DND-41 (cell line): ENCODE data around the gene COPS2.
"Not testable (repeated sequence)": the region's sequence is repeated elsewhere in the genome, so short reads cannot be mapped to it uniquely, and the experiment has no call there.

Experiments used
- ATAC-seq: fragments of 200-7000 bp; cut with Tn5 transposase; 3 replicates; pipeline ENCODE4 v1.9.1; 2021; ENCODE audit warnings: low read depth; ENCODE audit not compliant: insufficient read depth
- DNase-seq: peaks from one replicate; pipeline ENCODE4 v3.0.0-alpha.2; 2020
- H2AFZ ChIP-seq: 2 replicates; pipeline ENCODE4 v1.6.0; 2012; ENCODE audit warnings: low read depth, low read length
- H3K27ac ChIP-seq: 2 replicates; pipeline ENCODE4 v1.5.1; 2012; ENCODE audit warnings: low read length, inconsistent platforms
- H3K27me3 ChIP-seq: fragments of 200-600 bp; sonication (generic); 2 replicates; pipeline ENCODE4 v1.6.0; 2012; ENCODE audit warnings: low read length, mild to moderate bottlenecking, inconsistent platforms; ENCODE audit not compliant: insufficient read depth, poor library complexity
- H3K36me3 ChIP-seq: 2 replicates; pipeline ENCODE4 v1.5.1; 2012; ENCODE audit warnings: low read length, inconsistent platforms; ENCODE audit not compliant: insufficient read depth
- H3K4me1 ChIP-seq: 2 replicates; pipeline ENCODE4 v1.5.1; 2012; ENCODE audit warnings: mild to moderate bottlenecking, low read length; ENCODE audit not compliant: insufficient read depth
- H3K4me2 ChIP-seq: 2 replicates; pipeline ENCODE4 v1.6.0; 2012; ENCODE audit warnings: mild to moderate bottlenecking, moderate library complexity, low read length, inconsistent platforms; ENCODE audit not compliant: insufficient read depth
- H3K4me3 ChIP-seq, 2 experiments: fragments of 200-600 bp in 1 of 2; shearing (Covaris generic) in 1 of 2; 2 replicates each; pipeline ENCODE4 v1.5.1; 2012 to 2016; ENCODE audit warnings: inconsistent platforms in 2 of 2, low read length in 2 of 2, mild to moderate bottlenecking in 2 of 2, low read depth in 1 of 2, moderate library complexity in 1 of 2
- H3K79me2 ChIP-seq: 2 replicates; pipeline ENCODE4 v1.6.0; 2012; ENCODE audit warnings: low read length, inconsistent platforms; ENCODE audit not compliant: insufficient read depth
- H3K9ac ChIP-seq: 2 replicates; pipeline ENCODE4 v1.6.0; 2012; ENCODE audit warnings: low read depth, mild to moderate bottlenecking, inconsistent platforms, low read length, moderate library complexity
- H3K9me3 ChIP-seq: 2 replicates; pipeline ENCODE4 v1.5.1; 2012; ENCODE audit warnings: low read length, moderate library complexity, mild to moderate bottlenecking, inconsistent platforms; ENCODE audit not compliant: insufficient read depth, severe bottlenecking
- H4K20me1 ChIP-seq: 2 replicates; pipeline ENCODE4 v1.6.0; 2012; ENCODE audit warnings: low read length; ENCODE audit not compliant: insufficient read depth
- EZH2 ChIP-seq: IDR thresholded peaks from 3 replicates; pipeline ENCODE4 v1.6.1; 2012; ENCODE audit warnings: borderline replicate concordance, low read depth, mild to moderate bottlenecking, moderate library complexity, low read length, inconsistent platforms; ENCODE audit not compliant: severe bottlenecking
- TF ChIP-seq, protein P1 (sequence below): IDR thresholded peaks from 2 replicates; pipeline ENCODE4 v1.5.1; 2012; ENCODE audit warnings: borderline replicate concordance, low read length, moderate library complexity, mild to moderate bottlenecking; ENCODE audit not compliant: poor library complexity, severe bottlenecking; ENCODE audit errors: extremely low read depth

COPS2 gene

DNA sequence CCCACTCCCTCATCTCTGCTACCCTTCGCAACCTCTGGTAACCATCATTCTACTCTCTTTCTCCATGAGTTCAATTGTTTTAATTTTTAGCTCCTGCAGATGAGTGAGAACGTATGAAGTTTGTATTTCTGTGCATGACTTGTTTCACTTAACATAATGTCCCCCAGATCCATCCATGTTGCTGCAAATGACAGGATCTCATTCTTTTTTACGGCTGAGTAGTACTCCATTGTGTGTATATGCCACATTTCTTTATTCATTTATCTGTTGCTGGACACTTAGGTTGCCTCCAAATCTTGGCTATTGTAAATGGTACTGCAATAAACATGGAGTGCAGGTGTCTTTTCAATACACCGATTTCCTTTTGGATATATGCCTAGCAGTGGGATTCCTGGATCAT is 26.7 kb upstream of the COPS2 start:
- H2AFZ ChIP-seq = no peak overlapping the region
- H3K4me1 ChIP-seq = no peaks in the 10 kb centered on the region
- peaks cover 4% of the 10 kb centered on the region for H3K36me3 ChIP-seq
- peaks cover 20% of the 10 kb centered on the region for H3K79me2 ChIP-seq
- TF ChIP-seq, protein P1, sequence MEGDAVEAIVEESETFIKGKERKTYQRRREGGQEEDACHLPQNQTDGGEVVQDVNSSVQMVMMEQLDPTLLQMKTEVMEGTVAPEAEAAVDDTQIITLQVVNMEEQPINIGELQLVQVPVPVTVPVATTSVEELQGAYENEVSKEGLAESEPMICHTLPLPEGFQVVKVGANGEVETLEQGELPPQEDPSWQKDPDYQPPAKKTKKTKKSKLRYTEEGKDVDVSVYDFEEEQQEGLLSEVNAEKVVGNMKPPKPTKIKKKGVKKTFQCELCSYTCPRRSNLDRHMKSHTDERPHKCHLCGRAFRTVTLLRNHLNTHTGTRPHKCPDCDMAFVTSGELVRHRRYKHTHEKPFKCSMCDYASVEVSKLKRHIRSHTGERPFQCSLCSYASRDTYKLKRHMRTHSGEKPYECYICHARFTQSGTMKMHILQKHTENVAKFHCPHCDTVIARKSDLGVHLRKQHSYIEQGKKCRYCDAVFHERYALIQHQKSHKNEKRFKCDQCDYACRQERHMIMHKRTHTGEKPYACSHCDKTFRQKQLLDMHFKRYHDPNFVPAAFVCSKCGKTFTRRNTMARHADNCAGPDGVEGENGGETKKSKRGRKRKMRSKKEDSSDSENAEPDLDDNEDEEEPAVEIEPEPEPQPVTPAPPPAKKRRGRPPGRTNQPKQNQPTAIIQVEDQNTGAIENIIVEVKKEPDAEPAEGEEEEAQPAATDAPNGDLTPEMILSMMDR = no peak
- no peak for TF ChIP-seq EZH2
- H3K27ac ChIP-seq = no peak overlapping the region
- no peaks in the 10 kb centered on the region for H3K27me3 ChIP-seq
- ATAC-seq (no peak), DNase-seq (no peak)
- H3K9me3 ChIP-seq = no peaks in the 10 kb centered on the region
- no peaks in the 10 kb centered on the region for H4K20me1 ChIP-seq
- no peak overlapping the region for H3K4me2 ChIP-seq
- no peak overlapping the region for H3K9ac ChIP-seq
- H3K4me3 ChIP-seq = no peak overlapping the region

DNA sequence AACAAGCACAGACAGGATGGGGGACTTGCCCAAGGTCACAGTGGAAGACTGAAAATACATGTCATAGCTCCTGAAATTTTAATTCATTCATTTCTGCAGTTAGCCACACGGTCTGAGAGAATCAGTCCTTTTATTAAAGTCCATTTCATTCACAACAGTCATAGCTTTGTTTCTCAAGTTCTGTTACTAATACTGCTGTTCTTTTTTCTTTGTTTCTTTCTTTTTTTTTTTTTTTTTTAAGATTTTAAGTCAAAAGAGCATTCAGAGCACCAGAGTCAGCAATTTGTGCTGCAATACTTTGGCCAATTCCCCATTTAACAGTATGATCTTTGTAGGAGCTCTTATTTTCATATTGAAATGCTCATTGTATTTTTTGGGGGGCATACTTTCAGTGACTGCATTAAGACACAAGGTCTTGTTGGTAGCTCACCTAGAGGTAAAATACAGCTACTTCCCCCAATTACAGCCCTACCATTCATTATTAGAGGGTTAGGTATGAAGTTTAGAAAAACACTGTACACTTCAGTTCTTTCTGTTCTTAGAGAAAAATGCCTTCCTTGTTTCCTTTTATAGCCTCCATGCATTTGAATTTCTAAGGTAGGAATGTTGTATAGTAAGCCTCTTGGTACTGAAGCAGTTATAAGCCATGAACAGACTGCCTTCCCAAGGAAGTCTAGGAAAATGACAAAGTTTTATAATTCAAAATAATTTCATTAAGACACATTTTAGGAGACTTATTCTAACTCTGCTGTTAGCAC is 24.2 kb upstream of the COPS2 start:
- no peak for ATAC-seq
- no peak for DNase-seq
- no peak overlapping the region for H3K9ac ChIP-seq
- H3K4me3 ChIP-seq = no peak overlapping the region
- no peak overlapping the region for H3K27ac ChIP-seq
- H2AFZ ChIP-seq = no peak overlapping the region
- no peaks in the 10 kb centered on the region for H3K4me1 ChIP-seq
- H3K4me2 ChIP-seq = no peak overlapping the region
- no peaks in the 10 kb centered on the region for H4K20me1 ChIP-seq
- peaks cover 4% of the 10 kb centered on the region for H3K36me3 ChIP-seq
- TF ChIP-seq EZH2 = no peak
- TF ChIP-seq, protein P1 = no peak
- H3K79me2 ChIP-seq = peaks cover 19% of the 10 kb centered on the region
- no peaks in the 10 kb centered on the region for H3K9me3 ChIP-seq
- no peaks in the 10 kb centered on the region for H3K27me3 ChIP-seq

DNA sequence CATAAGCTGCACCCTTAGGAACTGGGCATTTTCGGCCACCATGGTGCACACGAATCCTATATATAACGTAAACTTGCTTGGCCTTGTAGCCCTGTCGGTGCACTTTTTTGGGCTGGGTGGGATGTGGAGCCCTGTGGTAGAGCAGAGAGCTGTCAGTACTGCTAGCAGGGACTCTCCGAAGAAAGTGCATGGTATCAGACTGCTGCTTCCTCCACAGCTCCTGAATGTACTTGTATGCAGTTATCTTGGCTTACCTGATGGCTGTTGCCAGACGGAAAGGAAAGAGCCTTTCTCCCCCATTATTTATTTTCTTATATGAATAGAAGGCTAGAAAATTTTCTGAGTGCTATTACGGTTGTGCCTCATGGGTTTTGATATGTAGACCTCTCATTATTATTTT is 23.1 kb upstream of the COPS2 start:
- Histone ChIP-seq H4K20me1 (no peaks in the 10 kb centered on the region), H3K9me3 (no peaks in the 10 kb centered on the region), H3K27me3 (no peaks in the 10 kb centered on the region), H3K4me2 (no peak overlapping the region), H3K4me1 (no peaks in the 10 kb centered on the region), H3K9ac (no peak overlapping the region), H2AFZ (no peak overlapping the region), H3K4me3 (no peak overlapping the region), H3K79me2 (peaks cover 26% of the 10 kb centered on the region), H3K27ac (no peak overlapping the region), H3K36me3 (peaks cover 4% of the 10 kb centered on the region)
- TF ChIP-seq, protein P1 = no peak
- no peak for TF ChIP-seq EZH2
- ATAC-seq (no peak), DNase-seq (no peak)

DNA sequence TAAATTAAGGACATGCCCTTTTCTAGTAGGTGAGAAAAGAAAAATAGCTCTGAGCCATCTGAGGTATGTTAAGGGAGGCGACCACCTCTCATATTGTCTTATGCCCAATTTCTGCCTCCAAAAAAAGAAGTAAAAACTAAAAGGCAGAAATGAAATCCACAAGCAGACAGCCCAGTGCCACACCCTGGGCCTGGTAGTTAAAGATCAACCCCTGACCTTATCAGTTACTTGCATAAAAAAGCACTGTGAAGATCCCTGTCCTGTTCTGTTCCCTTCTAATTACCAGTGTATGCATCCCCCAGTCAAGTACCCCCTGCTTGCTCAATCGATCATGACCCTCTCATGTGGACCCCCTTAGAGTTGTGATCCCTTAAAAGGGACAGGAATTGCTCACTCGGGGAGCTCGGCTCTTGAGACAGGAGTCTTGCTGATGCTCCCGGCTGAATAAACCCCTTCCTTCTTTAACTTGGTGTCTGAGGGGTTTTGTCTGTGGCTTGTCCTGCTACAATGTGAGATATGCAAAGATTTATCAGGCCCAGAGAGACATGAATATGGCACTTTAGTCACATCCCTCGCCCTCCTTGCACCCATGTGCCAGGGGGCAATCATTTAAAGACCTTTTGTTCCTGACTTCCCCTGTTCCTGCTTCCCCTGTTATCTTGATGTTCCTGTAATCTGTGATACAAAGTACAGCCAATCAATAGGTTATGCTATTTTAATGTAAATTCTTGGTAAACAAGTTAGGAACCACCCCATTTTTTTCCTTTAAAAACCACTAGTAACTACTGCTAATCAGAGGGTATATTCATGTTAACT is 20.4 kb upstream of the COPS2 start:
- H3K4me2 ChIP-seq = not testable (repeated sequence)

More for the DNA sequence above, 20.4 kb upstream of the COPS2 start:
- not testable (repeated sequence) for ATAC-seq, H3K4me3 ChIP-seq, H2AFZ ChIP-seq, H3K27ac ChIP-seq, H3K9ac ChIP-seq, H3K9me3 ChIP-seq, H3K27me3 ChIP-seq, H3K36me3 ChIP-seq, H4K20me1 ChIP-seq, DNase-seq
- Histone ChIP-seq H3K4me1 (peaks cover 19% of the 10 kb centered on the region), H3K79me2 (peaks cover 52% of the 10 kb centered on the region)
